Thoracic aorta (tissue), 2 donors: ENCODE data around the gene FGF8. TPM values are rescaled to one million over a fixed set of nuclear protein-coding genes. Genes with fewer than 3 reads are reported as not detected.
"Not testable (repeated sequence)": the region's sequence is repeated elsewhere in the genome, so short reads cannot be mapped to it uniquely, and the experiment has no call there.

Source experiments
- ATAC-seq: fragments of 150-250 bp; one replicate; pipeline ENCODE4 v1.8.0; 2017; ENCODE audit warnings: low read depth; ENCODE audit not compliant: insufficient number of reproducible peaks, low FRiP score
- DNase-seq: peaks from one replicate; pipeline ENCODE4 v3.0.0-alpha.2; 2020; ENCODE audit warnings: low spot score
- H3K27ac ChIP-seq, 2 donors: fragments of 200-600 bp; sonication (generic); 1 replicate in 1 of 2; 2 replicates in 1 of 2; pipeline ENCODE4 v1.5.1; 2016; ENCODE audit warnings: mild to moderate bottlenecking in 2 of 2, moderate library complexity in 2 of 2
- H3K27me3 ChIP-seq: fragments of 200-600 bp; sonication (generic); replicated peaks from 2 replicates; pipeline ENCODE4 v1.6.0; 2016; ENCODE audit warnings: mild to moderate bottlenecking; ENCODE audit not compliant: insufficient read depth
- H3K36me3 ChIP-seq: fragments of 200-600 bp; sonication (generic); one replicate; pipeline ENCODE4 v1.5.1; 2016
- H3K4me1 ChIP-seq, 2 donors: fragments of 200-600 bp; sonication (generic); 1 replicate in 1 of 2; 2 replicates in 1 of 2; pipeline versions ENCODE4 v1.5.1 to v1.6.0; 2016; ENCODE audit warnings: low read depth in 2 of 2, mild to moderate bottlenecking in 1 of 2; ENCODE audit not compliant: control insufficient read depth in 1 of 2
- H3K4me3 ChIP-seq: fragments of 200-600 bp; sonication (generic); 2 replicates; pipeline ENCODE4 v1.5.1; 2016; ENCODE audit warnings: mild to moderate bottlenecking
- H3K9me3 ChIP-seq: fragments of 200-600 bp; sonication (generic); 2 replicates; pipeline ENCODE4 v1.5.1; 2016
- total RNA-seq, 2 donors: library from RNA; depleted of rRNA; stranded (reverse); fragments of >200 nt; gene quantifications; one replicate each; pipeline versions ENCODE4 v1.1.0 to v1.2.3, GENCODE V29; 2016
- TF ChIP-seq, protein P1 (sequence below): fragments of 200-600 bp; sonication (generic); IDR thresholded peaks from one replicate; pipeline ENCODE4 v1.5.1; 2019; ENCODE audit warnings: antibody characterized with exemption

Gene FGF8
- total RNA-seq, 2 donors from 2014 or later, result not detected

DNA sequence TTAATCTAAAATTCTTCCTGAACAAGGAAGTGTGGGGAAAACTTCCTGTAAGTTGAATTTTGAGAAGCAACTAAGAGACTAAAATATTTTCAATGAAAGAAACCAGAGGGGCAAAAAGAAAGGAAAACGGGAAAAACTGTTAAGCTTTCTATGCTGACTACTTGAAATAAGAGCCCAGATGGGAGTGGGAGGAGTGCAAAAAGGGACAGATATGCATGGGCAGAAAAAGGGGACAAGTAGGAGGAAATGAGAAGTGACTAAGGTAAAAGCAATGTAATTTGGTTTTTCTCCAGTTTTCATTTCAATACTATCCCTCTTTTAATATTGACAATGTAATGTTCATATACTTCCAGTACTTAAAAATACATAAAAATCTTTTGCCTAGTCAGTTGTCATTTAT, 31.2 kb upstream of the FGF8 start:
- DNase-seq, result no peak
- TF ChIP-seq, protein P1, sequence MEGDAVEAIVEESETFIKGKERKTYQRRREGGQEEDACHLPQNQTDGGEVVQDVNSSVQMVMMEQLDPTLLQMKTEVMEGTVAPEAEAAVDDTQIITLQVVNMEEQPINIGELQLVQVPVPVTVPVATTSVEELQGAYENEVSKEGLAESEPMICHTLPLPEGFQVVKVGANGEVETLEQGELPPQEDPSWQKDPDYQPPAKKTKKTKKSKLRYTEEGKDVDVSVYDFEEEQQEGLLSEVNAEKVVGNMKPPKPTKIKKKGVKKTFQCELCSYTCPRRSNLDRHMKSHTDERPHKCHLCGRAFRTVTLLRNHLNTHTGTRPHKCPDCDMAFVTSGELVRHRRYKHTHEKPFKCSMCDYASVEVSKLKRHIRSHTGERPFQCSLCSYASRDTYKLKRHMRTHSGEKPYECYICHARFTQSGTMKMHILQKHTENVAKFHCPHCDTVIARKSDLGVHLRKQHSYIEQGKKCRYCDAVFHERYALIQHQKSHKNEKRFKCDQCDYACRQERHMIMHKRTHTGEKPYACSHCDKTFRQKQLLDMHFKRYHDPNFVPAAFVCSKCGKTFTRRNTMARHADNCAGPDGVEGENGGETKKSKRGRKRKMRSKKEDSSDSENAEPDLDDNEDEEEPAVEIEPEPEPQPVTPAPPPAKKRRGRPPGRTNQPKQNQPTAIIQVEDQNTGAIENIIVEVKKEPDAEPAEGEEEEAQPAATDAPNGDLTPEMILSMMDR, result no peak
- no peak for ATAC-seq
- Histone ChIP-seq H3K36me3 (peaks cover 66% of the 10 kb centered on the region), H3K9me3 (no peaks in the 10 kb centered on the region), H3K4me3 (no peak overlapping the region), H3K4me1 (peaks cover 4 to 22% of the 10 kb centered on the region in 2 donors), H3K27me3 (no peaks in the 10 kb centered on the region), H3K27ac (no peak overlapping the region)

DNA sequence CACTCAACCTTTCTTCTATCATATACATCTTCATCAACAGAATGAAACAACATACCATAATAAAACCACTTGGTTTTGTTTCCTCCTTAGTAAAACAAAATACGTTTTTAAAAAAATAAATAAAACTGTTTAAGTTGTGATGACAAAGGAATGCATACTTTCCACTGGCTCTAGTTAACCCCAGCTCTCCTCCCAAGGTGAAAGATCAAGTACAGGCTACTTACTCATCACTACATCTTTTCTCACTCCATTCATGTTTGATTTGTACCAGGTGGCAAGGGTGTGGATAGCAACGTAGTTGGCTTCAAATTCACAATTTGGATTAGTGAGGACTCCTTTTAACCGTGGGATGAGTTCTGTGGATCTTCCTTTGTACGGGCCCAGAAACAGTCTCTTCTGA, 27.6 kb upstream of the FGF8 start:
- ATAC-seq (no peak), DNase-seq (no peak)
- Histone ChIP-seq H3K9me3 (no peaks in the 10 kb centered on the region), H3K4me3 (no peak overlapping the region), H3K4me1 (no peaks in the 10 kb centered on the region), H3K27ac (no peak overlapping the region), H3K27me3 (no peaks in the 10 kb centered on the region), H3K36me3 (peaks cover 78% of the 10 kb centered on the region)
- TF ChIP-seq, protein P1, result no peak

DNA sequence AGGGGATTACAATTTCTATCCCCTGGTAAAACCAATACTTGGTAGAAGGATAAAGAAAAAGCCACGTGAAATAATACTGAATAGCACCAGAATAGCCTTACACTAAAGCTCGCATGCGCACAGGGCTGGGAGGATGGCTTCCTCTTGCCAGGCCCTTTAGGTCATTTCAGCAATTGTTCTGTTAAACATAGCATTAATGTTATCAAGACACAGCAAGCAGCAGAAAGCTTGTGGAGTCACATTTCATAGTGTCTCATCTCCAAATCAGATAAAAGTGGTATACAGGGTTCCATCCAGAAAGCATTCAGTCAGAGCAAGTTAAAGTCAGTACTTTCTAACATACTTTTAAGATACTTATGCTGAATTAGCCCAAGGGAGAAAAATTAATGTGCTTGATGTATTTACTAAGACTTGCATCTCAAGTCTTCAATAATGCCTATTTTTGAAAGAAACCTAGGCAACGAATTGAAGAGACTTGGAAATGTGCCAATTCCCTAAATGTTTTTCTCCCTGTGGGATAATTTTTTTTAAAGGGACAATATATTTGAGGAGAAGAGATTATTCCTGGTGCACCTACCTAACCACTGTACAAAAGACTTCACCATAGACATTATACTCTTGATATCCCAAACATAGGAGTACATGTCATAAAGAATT, 21.6 kb upstream of the FGF8 start:
- no peak for DNase-seq
- Histone ChIP-seq H3K27me3 (no peaks in the 10 kb centered on the region), H3K27ac (no peak overlapping the region), H3K9me3 (no peaks in the 10 kb centered on the region), H3K4me3 (no peak overlapping the region), H3K4me1 (no peaks in the 10 kb centered on the region), H3K36me3 (peaks cover 80% of the 10 kb centered on the region)
- ATAC-seq, result no peak
- TF ChIP-seq, protein P1, result no peak

DNA sequence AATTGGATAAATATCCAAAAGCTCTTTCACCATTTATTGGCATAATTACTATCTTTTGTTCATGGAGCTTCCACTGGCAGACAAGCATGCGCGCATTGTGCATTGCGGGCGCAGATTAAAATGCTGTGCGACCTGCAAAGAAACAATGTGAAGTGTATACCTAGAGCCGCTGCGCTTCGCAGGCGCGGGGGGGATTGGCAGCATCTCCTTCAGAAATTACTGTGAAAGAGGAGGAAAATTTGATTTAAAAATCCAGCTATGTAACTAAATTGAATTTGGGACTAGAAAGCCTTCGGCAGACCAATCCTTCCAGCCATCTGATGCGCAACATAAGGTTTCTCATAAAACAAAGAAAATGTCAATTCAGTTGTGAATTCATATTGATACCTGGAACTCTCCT, 17.6 kb upstream of the FGF8 start:
- no peak for DNase-seq
- TF ChIP-seq, protein P1, result no peak
- no peak overlapping the region for H3K4me3 ChIP-seq
- no peaks in the 10 kb centered on the region for H3K27me3 ChIP-seq
- no peak overlapping the region for H3K27ac ChIP-seq
- ATAC-seq, result no peak
- no peaks in the 10 kb centered on the region for H3K4me1 ChIP-seq
- no peaks in the 10 kb centered on the region for H3K9me3 ChIP-seq
- H3K36me3 ChIP-seq, result peaks cover 72% of the 10 kb centered on the region

DNA sequence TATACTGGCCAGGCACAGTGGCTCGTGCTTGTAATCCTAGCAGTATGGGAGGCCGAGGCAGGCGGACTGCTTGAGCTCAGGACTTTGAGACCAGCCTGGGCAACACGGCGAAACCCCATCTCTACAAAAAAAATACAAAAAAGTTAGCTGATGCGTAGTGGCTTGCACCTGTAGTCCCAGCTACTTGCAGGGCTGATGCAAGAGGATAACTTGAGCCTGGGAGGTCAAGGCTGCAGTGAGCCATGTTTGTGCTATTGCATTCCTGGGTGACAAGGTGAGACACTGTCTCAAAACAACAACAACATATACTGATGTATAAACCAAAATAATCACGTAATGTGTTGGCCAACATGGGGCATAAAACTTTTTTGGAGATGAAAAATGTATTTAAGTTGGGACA, 13.8 kb upstream of the FGF8 start:
- H3K27ac ChIP-seq, result no peak overlapping the region
- H3K27me3 ChIP-seq, result no peaks in the 10 kb centered on the region
- no peak overlapping the region for H3K4me3 ChIP-seq
- TF ChIP-seq, protein P1, result no peak
- ATAC-seq (no peak), DNase-seq (no peak)
- no peaks in the 10 kb centered on the region for H3K4me1 ChIP-seq
- H3K9me3 ChIP-seq, result no peaks in the 10 kb centered on the region
- H3K36me3 ChIP-seq, result peaks cover 71% of the 10 kb centered on the region

DNA sequence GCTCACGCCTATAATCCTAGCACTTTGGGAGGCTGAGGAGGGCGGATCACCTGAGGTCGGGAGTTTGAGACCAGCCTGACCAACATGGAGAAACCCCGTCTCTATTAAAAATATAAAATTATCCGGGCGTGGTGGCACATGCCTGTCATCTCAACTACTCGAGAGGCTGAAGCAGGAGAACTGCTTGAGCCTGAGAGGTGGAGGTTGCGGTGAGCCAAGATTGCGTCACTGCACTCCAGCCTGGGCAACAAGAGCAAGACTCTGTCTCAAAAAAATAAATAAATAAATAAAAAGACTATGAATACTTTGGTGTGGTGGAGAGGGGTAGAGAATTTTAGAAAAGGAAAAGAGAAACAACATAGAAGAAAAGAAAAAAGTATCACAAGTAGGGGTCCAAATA, 13.3 kb upstream of the FGF8 start:
- not testable (repeated sequence) for H3K27ac ChIP-seq, ATAC-seq, H3K4me1 ChIP-seq, DNase-seq, H3K9me3 ChIP-seq, H3K27me3 ChIP-seq, H3K4me3 ChIP-seq
- H3K36me3 ChIP-seq, result peaks cover 67% of the 10 kb centered on the region
